K562 (cell line): ENCODE data around the gene MED13L. TPM values are rescaled to one million over a fixed set of nuclear protein-coding genes. Genes with fewer than 3 reads are reported as not detected.

Source experiments
- ARID1B ChIP-seq: fragments of 450-650 bp; IDR thresholded peaks from 2 replicates; pipeline ENCODE4 v1.6.1; 2016; ENCODE audit warnings: antibody characterized with exemption, mild to moderate bottlenecking, inconsistent platforms
- CUX1 ChIP-seq: fragments of 200-800 bp; sonication (Bioruptor generic); IDR thresholded peaks from 2 replicates; pipeline ENCODE4 v1.6.1; 2016; ENCODE audit warnings: missing genetic modification characterization, missing compliant biosample characterization
- FIP1L1 ChIP-seq: fragments of 200-400 bp; formaldehyde crosslinking; IDR thresholded peaks from 2 replicates; pipeline ENCODE4 v1.6.1; 2018; ENCODE audit warnings: mild to moderate bottlenecking, low read depth, low read length; ENCODE audit not compliant: poor library complexity, severe bottlenecking
- GATA2 ChIP-seq: sonication (generic); formaldehyde crosslinking; IDR thresholded peaks from 2 replicates; pipeline ENCODE4 v1.4.0; 2020; ENCODE audit warnings: mild to moderate bottlenecking, missing genetic modification reagents
- MBD1 ChIP-seq: fragments of 250-450 bp; sonication (Bioruptor Pico); IDR thresholded peaks from 2 replicates; pipeline ENCODE4 v1.8.0; 2022; ENCODE audit warnings: inconsistent platforms
- MBD2 ChIP-seq: sonication (generic); IDR thresholded peaks from 2 replicates; pipeline ENCODE4 v1.6.1; 2016; ENCODE audit warnings: low read depth, borderline replicate concordance
- NFE2L1 ChIP-seq: fragments of 450-650 bp; IDR thresholded peaks from 2 replicates; pipeline ENCODE4 v1.6.1; 2016; ENCODE audit warnings: missing genetic modification characterization, low read depth, mild to moderate bottlenecking, missing compliant biosample characterization, moderate library complexity, borderline replicate concordance
- RBBP5 ChIP-seq: fragments of 200-600 bp; sonication (generic); IDR thresholded peaks from 2 replicates; pipeline ENCODE4 v1.6.1; 2012; ENCODE audit warnings: borderline replicate concordance, mild to moderate bottlenecking, low read length, control low read depth, inconsistent platforms; ENCODE audit not compliant: insufficient read depth, poor library complexity, severe bottlenecking
- RNF2 ChIP-seq: sonication (generic); IDR thresholded peaks from 2 replicates; pipeline ENCODE4 v1.6.1; 2016
- RUNX1 ChIP-seq: sonication (generic); IDR thresholded peaks from 2 replicates; pipeline ENCODE4 v1.6.1; 2016; ENCODE audit warnings: antibody characterized with exemption, low read depth
- STAT5B ChIP-seq: fragments of 250-450 bp; sonication (Bioruptor Pico); IDR thresholded peaks from 2 replicates; pipeline ENCODE4 v1.8.0; 2021; ENCODE audit warnings: mild to moderate bottlenecking, inconsistent platforms
- polyA plus RNA-seq, 8 experiments: library from polyadenylated mRNA; depleted of rRNA in 4 of 8; stranded (reverse) in 5 of 8; unstranded in 3 of 8; fragments of >200 nt; fragmentation: Nextera tagmentation in 2 of 8; fragmentation: Illumina TruSeq in 1 of 8; extraction: Ambion mirVana in 2 of 8; extraction: Trizol in 1 of 8; gene quantifications; 2 replicates each; pipeline versions ENCODE4 v1.2.1 to v1.2.3, GENCODE V29; 2011 to 2014; ENCODE audit warnings: inconsistent platforms in 1 of 8, missing spikeins in 1 of 8
- total RNA-seq, 7 experiments: library from RNA; depleted of rRNA in 6 of 7; stranded (reverse); fragments of >200 nt in 6 of 7; fragmentation: Illumina TruSeq in 2 of 7; extraction: Trizol in 2 of 7; gene quantifications; 2 replicates each; pipeline versions ENCODE4 v1.2.1 to v1.2.3, GENCODE V29; 2011 to 2021; ENCODE audit warnings: low replicate concordance in 1 of 7
- TF ChIP-seq, protein P1 (sequence below), 2 experiments: fragments of 450-650 bp; IDR thresholded peaks; 2 replicates each; pipeline ENCODE4 v1.6.1; 2018; ENCODE audit warnings: mild to moderate bottlenecking in 2 of 2, low read depth in 1 of 2; ENCODE audit not compliant: partially characterized antibody in 2 of 2
- TF ChIP-seq, protein P2 (sequence below): fragments of 450-650 bp; formaldehyde crosslinking; IDR thresholded peaks from 2 replicates; pipeline ENCODE4 v1.4.0; 2020; ENCODE audit warnings: mild to moderate bottlenecking, moderate library complexity

MED13L gene
- total and polyA plus RNA-seq, 9 of the 15 experiments (the other 6 are each of a cell fraction or from before 2014, with no cell fraction given): 13.4 to 90.3 (median 36.9) TPM

- TF ChIP-seq, protein P1, sequence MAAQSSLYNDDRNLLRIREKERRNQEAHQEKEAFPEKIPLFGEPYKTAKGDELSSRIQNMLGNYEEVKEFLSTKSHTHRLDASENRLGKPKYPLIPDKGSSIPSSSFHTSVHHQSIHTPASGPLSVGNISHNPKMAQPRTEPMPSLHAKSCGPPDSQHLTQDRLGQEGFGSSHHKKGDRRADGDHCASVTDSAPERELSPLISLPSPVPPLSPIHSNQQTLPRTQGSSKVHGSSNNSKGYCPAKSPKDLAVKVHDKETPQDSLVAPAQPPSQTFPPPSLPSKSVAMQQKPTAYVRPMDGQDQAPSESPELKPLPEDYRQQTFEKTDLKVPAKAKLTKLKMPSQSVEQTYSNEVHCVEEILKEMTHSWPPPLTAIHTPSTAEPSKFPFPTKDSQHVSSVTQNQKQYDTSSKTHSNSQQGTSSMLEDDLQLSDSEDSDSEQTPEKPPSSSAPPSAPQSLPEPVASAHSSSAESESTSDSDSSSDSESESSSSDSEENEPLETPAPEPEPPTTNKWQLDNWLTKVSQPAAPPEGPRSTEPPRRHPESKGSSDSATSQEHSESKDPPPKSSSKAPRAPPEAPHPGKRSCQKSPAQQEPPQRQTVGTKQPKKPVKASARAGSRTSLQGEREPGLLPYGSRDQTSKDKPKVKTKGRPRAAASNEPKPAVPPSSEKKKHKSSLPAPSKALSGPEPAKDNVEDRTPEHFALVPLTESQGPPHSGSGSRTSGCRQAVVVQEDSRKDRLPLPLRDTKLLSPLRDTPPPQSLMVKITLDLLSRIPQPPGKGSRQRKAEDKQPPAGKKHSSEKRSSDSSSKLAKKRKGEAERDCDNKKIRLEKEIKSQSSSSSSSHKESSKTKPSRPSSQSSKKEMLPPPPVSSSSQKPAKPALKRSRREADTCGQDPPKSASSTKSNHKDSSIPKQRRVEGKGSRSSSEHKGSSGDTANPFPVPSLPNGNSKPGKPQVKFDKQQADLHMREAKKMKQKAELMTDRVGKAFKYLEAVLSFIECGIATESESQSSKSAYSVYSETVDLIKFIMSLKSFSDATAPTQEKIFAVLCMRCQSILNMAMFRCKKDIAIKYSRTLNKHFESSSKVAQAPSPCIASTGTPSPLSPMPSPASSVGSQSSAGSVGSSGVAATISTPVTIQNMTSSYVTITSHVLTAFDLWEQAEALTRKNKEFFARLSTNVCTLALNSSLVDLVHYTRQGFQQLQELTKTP (IDR thresholded peaks at IDR 0.05; ENCODE audit: low read depth in 1 of 2, partially characterized antibody in 2 of 2): no peak
- TF ChIP-seq NFE2L1 (tag) (no peak), ARID1B (peak; percentile 68), FIP1L1 (no peak), CUX1 (no peak), MBD1 (CRISPR knock-in tag) (no peak), GATA2 (no peak), MBD2 (no peak), RUNX1 (no peak), RBBP5 (no peak), RNF2 (peak; percentile 37; the same call in 1 of the 2 replicates), STAT5B (no peak)
- TF ChIP-seq, protein P2, sequence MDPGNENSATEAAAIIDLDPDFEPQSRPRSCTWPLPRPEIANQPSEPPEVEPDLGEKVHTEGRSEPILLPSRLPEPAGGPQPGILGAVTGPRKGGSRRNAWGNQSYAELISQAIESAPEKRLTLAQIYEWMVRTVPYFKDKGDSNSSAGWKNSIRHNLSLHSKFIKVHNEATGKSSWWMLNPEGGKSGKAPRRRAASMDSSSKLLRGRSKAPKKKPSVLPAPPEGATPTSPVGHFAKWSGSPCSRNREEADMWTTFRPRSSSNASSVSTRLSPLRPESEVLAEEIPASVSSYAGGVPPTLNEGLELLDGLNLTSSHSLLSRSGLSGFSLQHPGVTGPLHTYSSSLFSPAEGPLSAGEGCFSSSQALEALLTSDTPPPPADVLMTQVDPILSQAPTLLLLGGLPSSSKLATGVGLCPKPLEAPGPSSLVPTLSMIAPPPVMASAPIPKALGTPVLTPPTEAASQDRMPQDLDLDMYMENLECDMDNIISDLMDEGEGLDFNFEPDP: no peak
Measured at GRCh38 chr12:116282371-116283286, 5.1 kb upstream of the MED13L start (continued).
